IPS-18c (cell line): ENCODE results near the gene TAF5L.
"Not testable (repeated sequence)": the region's sequence is repeated elsewhere in the genome, so short reads cannot be mapped to it uniquely, and the experiment has no call there.

ENCODE experiments used
- H3K4me3 ChIP-seq: 2 replicates; pipeline ENCODE4 v1.7.0; 2013; ENCODE audit warnings: low read depth, mild to moderate bottlenecking, low read length, moderate library complexity; ENCODE audit not compliant: insufficient read depth
- H3K9me3 ChIP-seq: one replicate; pipeline ENCODE4 v1.6.1; 2013; ENCODE audit warnings: mild to moderate bottlenecking, low read length, moderate library complexity; ENCODE audit not compliant: control insufficient read depth, insufficient read depth

TAF5L gene

GRCh38 chr1:229621663-229622062 lies 4.3 kb downstream of the TAF5L start:
- Histone ChIP-seq H3K9me3 (no peaks in the 10 kb centered on the region), H3K4me3 (no peak overlapping the region)

- H3K4me3 ChIP-seq: no peak overlapping the region
- H3K9me3 ChIP-seq: no peaks in the 10 kb centered on the region
These were observed 5.0 kb downstream of the TAF5L start for GRCh38 chr1:229620876-229621275.

- Histone ChIP-seq H3K4me3 (no peak overlapping the region), H3K9me3 (no peaks in the 10 kb centered on the region)
These were observed 6.3 kb downstream of the TAF5L start for GRCh38 chr1:229619614-229620013.

- Histone ChIP-seq H3K4me3 (no peak overlapping the region), H3K9me3 (no peaks in the 10 kb centered on the region)
These were observed 6.9 kb downstream of the TAF5L start for GRCh38 chr1:229619002-229619401.

GRCh38 chr1:229617351-229618100 lies 8.4 kb downstream of the TAF5L start:
- Histone ChIP-seq H3K9me3 (no peaks in the 10 kb centered on the region), H3K4me3 (no peak overlapping the region)

GRCh38 chr1:229614701-229615100 lies 11.2 kb downstream of the TAF5L start:
- Histone ChIP-seq H3K9me3 (no peaks in the 10 kb centered on the region), H3K4me3 (no peak overlapping the region)

- H3K9me3 ChIP-seq: no peaks in the 10 kb centered on the region
- no peak overlapping the region for H3K4me3 ChIP-seq
These were observed 12.0 kb downstream of the TAF5L start for GRCh38 chr1:229613938-229614337.

- no peak overlapping the region for H3K4me3 ChIP-seq
- no peaks in the 10 kb centered on the region for H3K9me3 ChIP-seq
These were observed 17.3 kb downstream of the TAF5L start for GRCh38 chr1:229608590-229608989.

GRCh38 chr1:229607370-229607769 lies 18.6 kb downstream of the TAF5L start:
- Histone ChIP-seq H3K9me3 (no peaks in the 10 kb centered on the region), H3K4me3 (no peak overlapping the region)

- no peaks in the 10 kb centered on the region for H3K9me3 ChIP-seq
- H3K4me3 ChIP-seq: no peak overlapping the region
These were observed 22.4 kb downstream of the TAF5L start for GRCh38 chr1:229603371-229604005.

GRCh38 chr1:229600229-229600628 lies 25.7 kb downstream of the TAF5L start:
- no peak overlapping the region for H3K4me3 ChIP-seq
- H3K9me3 ChIP-seq: no peaks in the 10 kb centered on the region

- no peaks in the 10 kb centered on the region for H3K9me3 ChIP-seq
These were observed 26.5 kb downstream of the TAF5L start for GRCh38 chr1:229599218-229599954.

GRCh38 chr1:229597877-229598276 lies 28.0 kb downstream of the TAF5L start:
- Histone ChIP-seq H3K9me3 (no peaks in the 10 kb centered on the region), H3K4me3 (no peak overlapping the region)

More at GRCh38 chr1:229599218-229599954, 26.5 kb downstream of the TAF5L start:
- no peak overlapping the region for H3K4me3 ChIP-seq

GRCh38 chr1:229596925-229597699 lies 28.8 kb downstream of the TAF5L start:
- H3K4me3 ChIP-seq: no peak overlapping the region
- H3K9me3 ChIP-seq: no peaks in the 10 kb centered on the region

GRCh38 chr1:229595876-229596275 lies 30.0 kb downstream of the TAF5L start:
- not testable (repeated sequence) for H3K9me3 ChIP-seq, H3K4me3 ChIP-seq

- no peaks in the 10 kb centered on the region for H3K9me3 ChIP-seq
- H3K4me3 ChIP-seq: no peak overlapping the region
These were observed 31.5 kb downstream of the TAF5L start for GRCh38 chr1:229594227-229595008.

- no peak overlapping the region for H3K4me3 ChIP-seq
These were observed 32.1 kb downstream of the TAF5L start for GRCh38 chr1:229593800-229594199.

More at GRCh38 chr1:229593800-229594199, 32.1 kb downstream of the TAF5L start:
- no peaks in the 10 kb centered on the region for H3K9me3 ChIP-seq
